Kidney (tissue), 14 donors: ENCODE results near the gene PLCB1. TPM values are rescaled to one million over a fixed set of nuclear protein-coding genes. Genes with fewer than 3 reads are reported as not detected.

ENCODE experiments used
- DNase-seq, 5 donors: peaks; one replicate each; pipeline ENCODE4 v3.0.0-alpha.2; 2013 to 2020
- FAIRE-seq: peaks from 2 replicates; lab custom pipeline; 2012; peaks lifted over from hg19 to GRCh38; lab: Jason Lieb, UNC
- H3K27ac ChIP-seq, 2 donors: one replicate each; pipeline ENCODE4 v1.7.0; 2013; ENCODE audit warnings: low read depth in 2 of 2, low read length in 2 of 2, inconsistent platforms in 1 of 2
- H3K27me3 ChIP-seq: one replicate; pipeline ENCODE4 v1.7.1; 2013; ENCODE audit warnings: low read length, inconsistent platforms; ENCODE audit not compliant: control insufficient read depth, insufficient read depth
- H3K36me3 ChIP-seq, 3 donors: one replicate each; pipeline versions ENCODE4 v1.7.0 to v1.7.1; 2013; ENCODE audit warnings: low read length in 3 of 3, control low read depth in 1 of 3, inconsistent platforms in 1 of 3; ENCODE audit not compliant: insufficient read depth in 3 of 3, control insufficient read depth in 2 of 3
- H3K4me1 ChIP-seq, 3 donors: one replicate each; pipeline versions ENCODE4 v1.7.0 to v1.7.1; 2013; ENCODE audit warnings: low read length in 3 of 3, inconsistent platforms in 1 of 3, low read depth in 1 of 3; ENCODE audit not compliant: control insufficient read depth in 2 of 3, insufficient read depth in 2 of 3
- H3K4me3 ChIP-seq, 3 donors: one replicate each; pipeline versions ENCODE4 v1.7.0 to v1.8.1; 2013; ENCODE audit warnings: low read length in 3 of 3, control low read depth in 1 of 3, inconsistent platforms in 1 of 3
- H3K9ac ChIP-seq, 3 donors: one replicate each; pipeline versions ENCODE4 v1.7.0 to v1.7.1; 2013; ENCODE audit warnings: low read length in 3 of 3, control low read depth in 1 of 3, inconsistent platforms in 1 of 3
- H3K9me3 ChIP-seq, 3 donors: one replicate each; pipeline versions ENCODE4 v1.7.0 to v1.7.1; 2013; ENCODE audit warnings: low read length in 3 of 3, control low read depth in 1 of 3, inconsistent platforms in 1 of 3; ENCODE audit not compliant: control insufficient read depth in 2 of 3, insufficient read depth in 1 of 3
- CTCF ChIP-seq: IDR thresholded peaks from 3 replicates; pipeline ENCODE4 v1.5.1; 2012; ENCODE audit warnings: mild to moderate bottlenecking, moderate library complexity, borderline replicate concordance; ENCODE audit not compliant: insufficient read depth; ENCODE audit errors: extremely low read depth
- intact Hi-C: fragments of 100-400 bp; cut with DNase I; formaldehyde crosslinking; loops from one replicate; pipeline ENCODE4 v1.11.1; 2022
- polyA plus RNA-seq: library from polyadenylated mRNA; stranded (reverse); fragments of 350-450 nt; fragmentation: Illumina TruSeq; extraction: RNeasy Lipid Tissue Mini Kit (QIAGEN cat#74804); gene quantifications from one replicate; pipeline ENCODE4 v1.2.3, GENCODE V29; 2014; ENCODE audit warnings: low read depth, low replicate concordance; ENCODE audit not compliant: insufficient read depth
- total RNA-seq: library from RNA; stranded (reverse); fragmentation: NEBNext Ultra II Directional; extraction: Animal tissue kit (Norgen Biotek cat#: 25700); gene quantifications from one replicate; pipeline ENCODE4 v1.2.1, GENCODE V29; 2021
- donor health status: control.
- donor health status: control.
- donor health status: control.
- donor health status: control.
- donor health status: control.
- donor health status: DM: yes; HTN: yes; CAD: no.
- donor health status: Normal renal cell carcinoma (clear cell type).

Gene PLCB1
- total and polyA plus RNA-seq, 2 donors from 2014 or later: 9.4 to 107 TPM

GRCh38 chr20:8246153-8246552 is 114.1 kb downstream of the PLCB1 start:
- H3K4me3 ChIP-seq: no peak overlapping the region
- DNase-seq (no peak), FAIRE-seq (no peak)
- no peak overlapping the region for H3K9ac ChIP-seq
- intact Hi-C loops: no loop called here
- H3K27me3 ChIP-seq: no peaks in the 10 kb centered on the region
- TF ChIP-seq CTCF: no peak
- H3K4me1 ChIP-seq: no peaks in the 10 kb centered on the region
- H3K27ac ChIP-seq: no peak overlapping the region
- no peaks in the 10 kb centered on the region for H3K36me3 ChIP-seq
- H3K9me3 ChIP-seq: no peaks in the 10 kb centered on the region

GRCh38 chr20:8246716-8247115 is 114.7 kb downstream of the PLCB1 start:
- intact Hi-C loops: no loop called here
- FAIRE-seq: no peak

GRCh38 chr20:8248051-8248450 is 116.0 kb downstream of the PLCB1 start:
- Histone ChIP-seq H3K9ac (no peak overlapping the region), H3K4me3 (no peak overlapping the region), H3K27me3 (no peaks in the 10 kb centered on the region), H3K9me3 (no peaks in the 10 kb centered on the region), H3K27ac (no peak overlapping the region), H3K36me3 (no peaks in the 10 kb centered on the region), H3K4me1 (no peaks in the 10 kb centered on the region)
- no peak for TF ChIP-seq CTCF
- FAIRE-seq: no peak
- DNase-seq: no peak
- intact Hi-C loops: no loop called here

More at GRCh38 chr20:8246716-8247115, 114.7 kb downstream of the PLCB1 start:
- H3K4me1 ChIP-seq: no peaks in the 10 kb centered on the region
- no peaks in the 10 kb centered on the region for H3K36me3 ChIP-seq
- no peak overlapping the region for H3K4me3 ChIP-seq
- H3K9ac ChIP-seq: no peak overlapping the region
- H3K9me3 ChIP-seq: no peaks in the 10 kb centered on the region
- DNase-seq: no peak
- H3K27ac ChIP-seq: no peak overlapping the region
- no peak for TF ChIP-seq CTCF
- no peaks in the 10 kb centered on the region for H3K27me3 ChIP-seq

- DNase-seq (peak in 1 of 5 donors; percentile 9), FAIRE-seq (no peak)
- no peak overlapping the region for H3K9ac ChIP-seq
- H3K27me3 ChIP-seq: no peaks in the 10 kb centered on the region
- H3K27ac ChIP-seq: no peak overlapping the region
- no peaks in the 10 kb centered on the region for H3K4me1 ChIP-seq
- no peak overlapping the region for H3K4me3 ChIP-seq
- H3K36me3 ChIP-seq: no peaks in the 10 kb centered on the region
- TF ChIP-seq CTCF: no peak
- H3K9me3 ChIP-seq: no peaks in the 10 kb centered on the region
- intact Hi-C loops: no loop called here
Observed at GRCh38 chr20:8249634-8250033, 117.6 kb downstream of the PLCB1 start.
